ENCODE measurements around the gene NEURL1. TPM values are rescaled to one million over a fixed set of nuclear protein-coding genes. Genes with fewer than 3 reads are reported as not detected.
A peak's percentile ranks its signal among the peaks of the same experiment; 100 is the strongest.

NEURL1 gene
- total RNA-seq, 2 experiments from 2014 or later: 1.1 to 1.6 TPM

GRCh38 chr10:103583871-103584215 lies 90.3 kb downstream of the NEURL1 start:
- peaks cover 2% of the 10 kb centered on the region for H3K27me3 Mint-ChIP-seq
- ChIA-PET CTCF (interaction anchor here (0.6 to 0.7 kb wide), 2 partner anchors 56 to 353 kb away, joined by 3 to 5 read pairs; no protein-coding TSS in a partner anchor), POLR2A (interaction anchor here (0.6 kb wide), 1 partner anchor 13 kb away, joined by 5 read pairs; no protein-coding TSS in a partner anchor)
- no peaks in the 10 kb centered on the region for H3K9me3 Mint-ChIP-seq
- peaks cover 17% of the 10 kb centered on the region for H3K4me1 Mint-ChIP-seq
- peak overlapping the region; percentile 92 for H3K27ac Mint-ChIP-seq
- DNase-seq: no peak
- H3K36me3 Mint-ChIP-seq (ENCODE audit: low read depth): no peaks in the 10 kb centered on the region
- H3K4me3 Mint-ChIP-seq: peak overlapping the region; percentile 85

GRCh38 chr10:103584216-103585010 lies 90.9 kb downstream of the NEURL1 start:
- Mint-ChIP-seq H3K36me3 (ENCODE audit: low read depth) (no peaks in the 10 kb centered on the region), H3K4me3 (peak overlapping the region; percentile 85), H3K27ac (peak overlapping the region; percentile 92), H3K9me3 (no peaks in the 10 kb centered on the region), H3K27me3 (peaks cover 2% of the 10 kb centered on the region), H3K4me1 (peaks cover 17% of the 10 kb centered on the region)
- CTCF ChIA-PET: interaction anchor here (0.6 to 0.8 kb wide), 3 partner anchors 30 to 353 kb away, joined by 3 to 5 read pairs (median 3); no protein-coding TSS in a partner anchor
- POLR2A ChIA-PET: interaction anchor here (0.6 to 0.7 kb wide), 2 partner anchors 180 to 728 kb away, joined by 3 to 4 read pairs; no protein-coding TSS in a partner anchor
- DNase-seq: peak; percentile 78

- ChIA-PET POLR2A (interaction anchor here (0.6 kb wide), 1 partner anchor 180 kb away, joined by 4 read pairs; no protein-coding TSS in a partner anchor), CTCF (interaction anchor here (0.8 kb wide), 1 partner anchor 29 kb away, joined by 3 read pairs; no protein-coding TSS in a partner anchor)
- Mint-ChIP-seq H3K4me3 (peak overlapping the region; percentile 85), H3K27ac (peak overlapping the region; percentile 39), H3K4me1 (peaks cover 17% of the 10 kb centered on the region), H3K9me3 (no peaks in the 10 kb centered on the region), H3K36me3 (ENCODE audit: low read depth) (no peaks in the 10 kb centered on the region), H3K27me3 (peaks cover 2% of the 10 kb centered on the region)
- no peak for DNase-seq
Observed at GRCh38 chr10:103585011-103585405, 91.5 kb downstream of the NEURL1 start.

- Mint-ChIP-seq H3K27ac (no peak overlapping the region), H3K9me3 (no peaks in the 10 kb centered on the region), H3K4me3 (no peak overlapping the region), H3K4me1 (peaks cover 17% of the 10 kb centered on the region), H3K36me3 (ENCODE audit: low read depth) (no peaks in the 10 kb centered on the region), H3K27me3 (no peaks in the 10 kb centered on the region)
- DNase-seq: no peak
- ChIA-PET CTCF (no interaction called here), POLR2A (no interaction called here)
Observed at GRCh38 chr10:103587073-103587472, 93.6 kb downstream of the NEURL1 start.

- POLR2A ChIA-PET: no interaction called here
- peaks cover 8% of the 10 kb centered on the region for H3K4me1 Mint-ChIP-seq
- H3K27ac Mint-ChIP-seq: no peak overlapping the region
- no peaks in the 10 kb centered on the region for H3K36me3 Mint-ChIP-seq (ENCODE audit: low read depth)
- H3K27me3 Mint-ChIP-seq: no peaks in the 10 kb centered on the region
- H3K4me3 Mint-ChIP-seq: no peak overlapping the region
- CTCF ChIA-PET: interaction anchor here (0.5 to 2.1 kb wide), 9 partner anchors 8 to 1282 kb away, joined by 3 to 5 read pairs (median 3); no protein-coding TSS in a partner anchor
- DNase-seq: no peak
- H3K9me3 Mint-ChIP-seq: no peaks in the 10 kb centered on the region
Observed at GRCh38 chr10:103589074-103589630, 95.6 kb downstream of the NEURL1 start.

- no peak for DNase-seq
- POLR2A ChIA-PET: no interaction called here
- CTCF ChIA-PET: interaction anchor here (0.6 to 1.3 kb wide), 7 partner anchors 10 to 421 kb away, joined by 3 to 5 read pairs (median 3); no protein-coding TSS in a partner anchor
- Mint-ChIP-seq H3K9me3 (no peaks in the 10 kb centered on the region), H3K4me1 (peaks cover 4% of the 10 kb centered on the region), H3K36me3 (ENCODE audit: low read depth) (no peaks in the 10 kb centered on the region), H3K27me3 (no peaks in the 10 kb centered on the region), H3K4me3 (no peak overlapping the region), H3K27ac (no peak overlapping the region)
Observed at GRCh38 chr10:103590060-103590459, 96.6 kb downstream of the NEURL1 start.

- Mint-ChIP-seq H3K27ac (no peak overlapping the region), H3K36me3 (ENCODE audit: low read depth) (no peaks in the 10 kb centered on the region), H3K4me3 (no peak overlapping the region), H3K9me3 (no peaks in the 10 kb centered on the region), H3K27me3 (no peaks in the 10 kb centered on the region), H3K4me1 (peaks cover 2% of the 10 kb centered on the region)
- DNase-seq: no peak
- CTCF ChIA-PET: no interaction called here
- POLR2A ChIA-PET: no interaction called here
Observed at GRCh38 chr10:103590744-103591291, 97.3 kb downstream of the NEURL1 start.

- no peaks in the 10 kb centered on the region for H3K36me3 Mint-ChIP-seq (ENCODE audit: low read depth)
- peaks cover 2% of the 10 kb centered on the region for H3K4me1 Mint-ChIP-seq
- no peaks in the 10 kb centered on the region for H3K9me3 Mint-ChIP-seq
- CTCF ChIA-PET: interaction anchor here (0.6 to 1.9 kb wide), 4 partner anchors 11 to 94 kb away, joined by 3 to 9 read pairs (median 5); no protein-coding TSS in a partner anchor
- H3K27me3 Mint-ChIP-seq: no peaks in the 10 kb centered on the region
- H3K27ac Mint-ChIP-seq: peak overlapping the region; percentile 43
- DNase-seq: peak; percentile 42
- H3K4me3 Mint-ChIP-seq: no peak overlapping the region
- POLR2A ChIA-PET: no interaction called here
Observed at GRCh38 chr10:103592186-103593021, 98.9 kb downstream of the NEURL1 start.

- H3K4me1 Mint-ChIP-seq: peaks cover 2% of the 10 kb centered on the region
- H3K9me3 Mint-ChIP-seq: no peaks in the 10 kb centered on the region
- CTCF ChIA-PET: interaction anchor here (0.6 to 1.9 kb wide), 4 partner anchors 12 to 93 kb away, joined by 3 to 9 read pairs (median 5); no protein-coding TSS in a partner anchor
- no peak overlapping the region for H3K4me3 Mint-ChIP-seq
- no peak overlapping the region for H3K27ac Mint-ChIP-seq
- H3K27me3 Mint-ChIP-seq: no peaks in the 10 kb centered on the region
- H3K36me3 Mint-ChIP-seq (ENCODE audit: low read depth): no peaks in the 10 kb centered on the region
- POLR2A ChIA-PET: no interaction called here
- no peak for DNase-seq
Observed at GRCh38 chr10:103593022-103593570, 99.6 kb downstream of the NEURL1 start.

GRCh38 chr10:103595933-103596726 lies 102.6 kb downstream of the NEURL1 start:
- Mint-ChIP-seq H3K9me3 (no peaks in the 10 kb centered on the region), H3K4me3 (no peak overlapping the region), H3K27me3 (no peaks in the 10 kb centered on the region), H3K36me3 (ENCODE audit: low read depth) (no peaks in the 10 kb centered on the region), H3K4me1 (no peaks in the 10 kb centered on the region), H3K27ac (no peak overlapping the region)
- POLR2A ChIA-PET: interaction anchor here (0.6 kb wide), 1 partner anchor 13 kb away, joined by 5 read pairs; no protein-coding TSS in a partner anchor
- CTCF ChIA-PET: interaction anchor here (0.6 to 1.9 kb wide), 2 partner anchors 7 to 30 kb away, joined by 3 to 5 read pairs; no protein-coding TSS in a partner anchor
- DNase-seq: no peak

GRCh38 chr10:103597003-103597402 lies 103.5 kb downstream of the NEURL1 start:
- POLR2A ChIA-PET: interaction anchor here (0.6 kb wide), 1 partner anchor 14 kb away, joined by 5 read pairs; no protein-coding TSS in a partner anchor
- H3K4me3 Mint-ChIP-seq: no peak overlapping the region
- H3K27me3 Mint-ChIP-seq: no peaks in the 10 kb centered on the region
- H3K36me3 Mint-ChIP-seq (ENCODE audit: low read depth): no peaks in the 10 kb centered on the region
- no peak overlapping the region for H3K27ac Mint-ChIP-seq
- DNase-seq: no peak
- no peaks in the 10 kb centered on the region for H3K4me1 Mint-ChIP-seq
- CTCF ChIA-PET: interaction anchor here (0.6 to 1.9 kb wide), 2 partner anchors 8 to 29 kb away, joined by 3 to 5 read pairs; no protein-coding TSS in a partner anchor
- no peaks in the 10 kb centered on the region for H3K9me3 Mint-ChIP-seq

All from activated CD4-positive, alpha-beta T cell treated with anti-CD3 and anti-CD28 coated beads, Interleukin-2, amount 10 ng/mL, durations not matched to agents 7 days and 5 days (primary cell).